Uterus (tissue), 4 donors: ENCODE measurements around the gene RDH5. TPM values are rescaled to one million over a fixed set of nuclear protein-coding genes. Genes with fewer than 3 reads are reported as not detected.
A peak's percentile ranks its signal among the peaks of the same experiment; 100 is the strongest.

Source experiments
- DNase-seq, 2 donors: peaks; one replicate each; pipeline ENCODE4 v3.0.0-alpha.2; 2019 to 2020
- H3K27ac ChIP-seq, 2 donors: fragments of 200-600 bp; sonication (generic); 1 replicate in 1 of 2; 2 replicates in 1 of 2; pipeline ENCODE4 v1.5.1; 2016 to 2018
- H3K27me3 ChIP-seq, 2 donors: fragments of 200-600 bp; sonication (generic); one replicate each; pipeline ENCODE4 v1.5.1; 2018 to 2019; ENCODE audit warnings: control low read depth in 1 of 2
- H3K36me3 ChIP-seq, 2 donors: fragments of 200-600 bp; sonication (generic); one replicate each; pipeline ENCODE4 v1.5.1; 2019; ENCODE audit warnings: control low read depth in 1 of 2
- H3K4me1 ChIP-seq, 2 donors: fragments of 200-600 bp; sonication (generic); one replicate each; pipeline ENCODE4 v1.5.1; 2018 to 2019; ENCODE audit warnings: control low read depth in 1 of 2
- H3K4me3 ChIP-seq, 2 donors: fragments of 200-600 bp; sonication (generic); 1 replicate in 1 of 2; 2 replicates in 1 of 2; pipeline ENCODE4 v1.5.1; 2018 to 2019; ENCODE audit warnings: mild to moderate bottlenecking in 1 of 2
- H3K9me3 ChIP-seq, 2 donors: fragments of 200-600 bp; sonication (generic); one replicate each; pipeline ENCODE4 v1.5.1; 2019; ENCODE audit warnings: control low read depth in 1 of 2
- POLR2A ChIP-seq, 2 donors: fragments of 450-650 bp; IDR thresholded peaks; one replicate each; pipeline ENCODE4 v1.6.1; 2016; ENCODE audit warnings: antibody characterized with exemption in 2 of 2, mild to moderate bottlenecking in 1 of 2, moderate library complexity in 1 of 2
- intact Hi-C: fragments of 100-400 bp; cut with DNase I; formaldehyde crosslinking; loops from one replicate; pipeline ENCODE4 v1.15.1; 2023; ENCODE audit warnings: low total_unique reads
- total RNA-seq, 4 donors: library from RNA; depleted of rRNA in 3 of 4; stranded (reverse); fragments of >200 nt in 3 of 4; gene quantifications; one replicate each; pipeline versions ENCODE4 v1.1.0 to v1.2.4, GENCODE V29; 2014 to 2023
- TF ChIP-seq, protein P1 (sequence below), 4 experiments: fragments of 200-600 bp in 2 of 4; fragments of 450-650 bp in 2 of 4; sonication (generic) in 2 of 4; IDR thresholded peaks; one replicate each; pipeline ENCODE4 v1.5.1; 2016 to 2019; ENCODE audit warnings: antibody characterized with exemption in 4 of 4, mild to moderate bottlenecking in 2 of 4, moderate library complexity in 1 of 4
- donor health status: DM: yes; HTN: yes; CAD: no.

Gene RDH5
- total RNA-seq, 4 donors from 2014 or later = 4.1 to 16.8 (median 9.7) TPM

DNA sequence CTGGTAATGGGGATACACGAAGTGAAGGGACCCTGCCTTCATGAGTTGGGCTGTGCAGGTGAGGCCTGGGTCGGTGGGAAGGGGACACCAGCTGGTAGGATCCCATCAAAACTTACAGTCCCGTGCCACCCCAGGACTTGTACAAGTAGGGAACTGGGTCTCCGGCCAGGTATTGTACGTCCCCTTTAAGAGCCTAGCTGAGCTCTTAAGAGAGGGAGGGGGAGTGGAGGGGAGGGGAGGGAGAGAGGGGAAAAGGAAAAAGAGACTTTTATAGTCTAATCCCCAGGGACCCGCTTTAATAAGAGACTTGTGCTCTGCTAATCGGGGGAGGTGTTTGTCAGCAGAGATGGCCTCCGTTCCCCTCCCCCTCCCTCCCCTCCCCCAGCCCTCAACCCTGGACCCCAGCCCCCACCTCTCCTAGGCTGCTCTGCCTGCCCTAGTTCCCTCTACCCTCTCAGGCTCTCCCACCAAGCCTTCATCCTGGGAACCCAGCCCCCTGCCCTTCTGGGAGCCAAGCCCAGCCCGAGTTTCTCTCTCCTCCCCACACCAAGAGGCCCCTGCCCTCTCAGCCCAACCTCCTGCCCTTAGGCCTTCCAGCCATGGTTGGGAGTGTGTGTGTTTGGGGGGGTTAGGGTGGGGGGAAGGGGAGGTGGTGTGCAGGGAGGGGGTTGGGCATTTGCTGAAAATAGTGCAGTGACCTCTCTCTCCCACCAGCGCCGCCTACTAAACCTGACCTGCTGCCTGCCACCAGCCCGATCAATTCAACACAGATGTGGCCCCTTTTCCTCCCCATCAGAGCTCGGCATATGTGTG, 25.4 kb downstream of the RDH5 start:
- intact Hi-C loops = loop anchor here (10.0 kb wide), 1 partner anchor 69 kb away; the partner anchor contains the start of genes ORMDL2 and SARNP
- H3K27me3 ChIP-seq = no peaks in the 10 kb centered on the region
- H3K27ac ChIP-seq = peak overlapping the region; percentile 83 to 91
- H3K9me3 ChIP-seq = no peaks in the 10 kb centered on the region
- no peaks in the 10 kb centered on the region for H3K36me3 ChIP-seq
- peak in 1 of 2 donors; percentile 57 for DNase-seq
- H3K4me3 ChIP-seq = peak overlapping the region; percentile 7 to 18
- TF ChIP-seq, protein P1, sequence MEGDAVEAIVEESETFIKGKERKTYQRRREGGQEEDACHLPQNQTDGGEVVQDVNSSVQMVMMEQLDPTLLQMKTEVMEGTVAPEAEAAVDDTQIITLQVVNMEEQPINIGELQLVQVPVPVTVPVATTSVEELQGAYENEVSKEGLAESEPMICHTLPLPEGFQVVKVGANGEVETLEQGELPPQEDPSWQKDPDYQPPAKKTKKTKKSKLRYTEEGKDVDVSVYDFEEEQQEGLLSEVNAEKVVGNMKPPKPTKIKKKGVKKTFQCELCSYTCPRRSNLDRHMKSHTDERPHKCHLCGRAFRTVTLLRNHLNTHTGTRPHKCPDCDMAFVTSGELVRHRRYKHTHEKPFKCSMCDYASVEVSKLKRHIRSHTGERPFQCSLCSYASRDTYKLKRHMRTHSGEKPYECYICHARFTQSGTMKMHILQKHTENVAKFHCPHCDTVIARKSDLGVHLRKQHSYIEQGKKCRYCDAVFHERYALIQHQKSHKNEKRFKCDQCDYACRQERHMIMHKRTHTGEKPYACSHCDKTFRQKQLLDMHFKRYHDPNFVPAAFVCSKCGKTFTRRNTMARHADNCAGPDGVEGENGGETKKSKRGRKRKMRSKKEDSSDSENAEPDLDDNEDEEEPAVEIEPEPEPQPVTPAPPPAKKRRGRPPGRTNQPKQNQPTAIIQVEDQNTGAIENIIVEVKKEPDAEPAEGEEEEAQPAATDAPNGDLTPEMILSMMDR (IDR thresholded peaks at IDR 0.05) = no peak
- no peak for TF ChIP-seq POLR2A (IDR thresholded peaks at IDR 0.05)
- H3K4me1 ChIP-seq = no peaks in the 10 kb centered on the region

- TF ChIP-seq POLR2A (IDR thresholded peaks at IDR 0.05) = no peak
- TF ChIP-seq, protein P1 (IDR thresholded peaks at IDR 0.05) = no peak
- Histone ChIP-seq H3K27ac (peak overlapping the region; percentile 83 to 91), H3K4me1 (no peaks in the 10 kb centered on the region), H3K27me3 (no peaks in the 10 kb centered on the region), H3K9me3 (no peaks in the 10 kb centered on the region), H3K4me3 (no peak overlapping the region), H3K36me3 (no peaks in the 10 kb centered on the region)
- intact Hi-C loops = loop anchor here (10.0 kb wide), 1 partner anchor 68 kb away; the partner anchor contains the start of genes ORMDL2 and SARNP
- DNase-seq = no peak
These were observed 26.1 kb downstream of the RDH5 start for GRCh38 chr12:55746174-55746912.

DNA sequence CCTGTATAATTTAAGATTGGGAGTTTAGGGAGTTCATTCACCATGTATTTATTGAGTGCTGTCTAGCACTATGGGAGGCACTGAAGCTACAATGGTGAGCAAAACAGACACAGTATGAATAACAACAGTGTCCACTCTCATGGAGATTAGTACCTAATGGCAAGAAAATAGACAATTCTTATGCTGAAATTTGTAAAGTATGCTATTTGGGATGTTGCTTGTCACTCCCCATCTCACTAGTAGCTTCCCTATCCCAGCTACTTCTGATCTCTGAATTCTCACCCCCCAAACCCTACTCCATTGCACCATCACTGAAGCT, 26.7 kb downstream of the RDH5 start:
- no peaks in the 10 kb centered on the region for H3K9me3 ChIP-seq
- intact Hi-C loops = loop anchor here (10.0 kb wide), 1 partner anchor 68 kb away; the partner anchor contains the start of genes ORMDL2 and SARNP
- no peak for TF ChIP-seq POLR2A (IDR thresholded peaks at IDR 0.05)
- TF ChIP-seq, protein P1 (IDR thresholded peaks at IDR 0.05) = no peak
- peak overlapping the region in 1 of 2 donors; percentile 83 for H3K27ac ChIP-seq
- no peaks in the 10 kb centered on the region for H3K27me3 ChIP-seq
- no peak overlapping the region for H3K4me3 ChIP-seq
- H3K4me1 ChIP-seq = no peaks in the 10 kb centered on the region
- no peak for DNase-seq
- H3K36me3 ChIP-seq = no peaks in the 10 kb centered on the region

DNA sequence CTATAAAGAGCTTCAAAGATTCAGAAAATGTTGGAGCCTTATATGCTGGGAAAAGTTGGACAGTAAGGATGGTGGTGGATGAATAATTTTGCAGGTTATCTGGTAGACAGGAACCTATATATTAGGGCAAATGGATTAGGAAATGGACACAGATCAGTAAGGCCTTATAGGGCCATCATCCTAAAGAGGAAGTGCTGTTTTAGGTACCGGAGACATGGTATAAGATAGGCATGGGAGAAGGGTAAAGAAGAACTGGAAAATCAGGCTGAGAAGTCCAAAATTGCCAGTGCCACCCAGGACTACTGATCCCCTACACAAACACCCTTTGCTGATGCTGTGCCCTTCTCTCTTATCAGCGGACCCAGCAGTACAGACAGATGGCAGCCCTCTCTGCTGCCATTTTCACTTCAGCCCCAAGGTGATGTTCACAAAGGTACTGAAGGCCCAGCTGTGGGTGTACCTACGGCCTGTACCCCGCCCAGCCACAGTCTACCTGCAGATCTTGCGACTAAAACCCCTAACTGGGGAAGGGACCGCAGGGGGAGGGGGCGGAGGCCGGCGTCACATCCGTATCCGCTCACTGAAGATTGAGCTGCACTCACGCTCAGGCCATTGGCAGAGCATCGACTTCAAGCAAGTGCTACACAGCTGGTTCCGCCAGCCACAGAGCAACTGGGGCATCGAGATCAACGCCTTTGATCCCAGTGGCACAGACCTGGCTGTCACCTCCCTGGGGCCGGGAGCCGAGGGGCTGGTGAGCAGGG, 28.2 kb downstream of the RDH5 start:
- intact Hi-C loops = loop anchor here (10.0 kb wide), 1 partner anchor 66 kb away; the partner anchor contains the start of genes ORMDL2 and SARNP
- Histone ChIP-seq H3K27me3 (no peaks in the 10 kb centered on the region), H3K36me3 (no peaks in the 10 kb centered on the region), H3K9me3 (no peaks in the 10 kb centered on the region), H3K4me1 (no peaks in the 10 kb centered on the region), H3K4me3 (no peak overlapping the region), H3K27ac (no peak overlapping the region)
- TF ChIP-seq, protein P1 (IDR thresholded peaks at IDR 0.05) = no peak
- no peak for TF ChIP-seq POLR2A (IDR thresholded peaks at IDR 0.05)
- DNase-seq = no peak
